Activated gamma-delta T cell treated with anti-CD3 and anti-CD28 coated beads, Interleukin-2, amount 50 U/mL, for 16 hours (primary cell): ENCODE data around the gene TNRC6B.

Experiments
- DNase-seq: peaks from one replicate; pipeline ENCODE4 v3.0.0-alpha.2; 2020; ENCODE audit warnings: low read depth

TNRC6B gene

GRCh38 chr22:40326905-40327735, 149.4 kb downstream of the TNRC6B start:
- no peak for DNase-seq

GRCh38 chr22:40328546-40329456, 151.1 kb downstream of the TNRC6B start:
- no peak for DNase-seq

- no peak for DNase-seq
Measured at GRCh38 chr22:40329466-40329865, 151.7 kb downstream of the TNRC6B start.

DNA sequence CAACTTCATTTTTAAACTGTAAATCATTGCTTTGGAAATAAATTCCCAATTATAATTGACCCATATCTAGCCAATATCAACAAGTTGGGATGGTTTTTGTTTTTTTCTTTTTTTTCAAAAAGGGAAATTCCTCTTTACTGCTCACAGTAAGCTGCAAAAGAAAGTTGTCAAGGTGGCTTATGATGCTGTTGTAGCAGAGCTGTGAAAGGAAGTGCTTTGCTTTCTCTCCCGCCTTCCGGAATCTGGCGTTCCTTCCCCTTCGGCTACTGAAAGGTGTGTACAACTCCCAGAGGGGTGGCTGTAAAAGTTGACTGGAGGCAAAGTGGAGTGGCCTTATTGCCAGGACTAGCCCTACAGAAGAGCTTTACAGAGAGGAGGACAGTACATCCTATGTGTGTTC, 152.4 kb downstream of the TNRC6B start:
- no peak for DNase-seq

GRCh38 chr22:40330615-40331014, 152.9 kb downstream of the TNRC6B start:
- no peak for DNase-seq

DNA sequence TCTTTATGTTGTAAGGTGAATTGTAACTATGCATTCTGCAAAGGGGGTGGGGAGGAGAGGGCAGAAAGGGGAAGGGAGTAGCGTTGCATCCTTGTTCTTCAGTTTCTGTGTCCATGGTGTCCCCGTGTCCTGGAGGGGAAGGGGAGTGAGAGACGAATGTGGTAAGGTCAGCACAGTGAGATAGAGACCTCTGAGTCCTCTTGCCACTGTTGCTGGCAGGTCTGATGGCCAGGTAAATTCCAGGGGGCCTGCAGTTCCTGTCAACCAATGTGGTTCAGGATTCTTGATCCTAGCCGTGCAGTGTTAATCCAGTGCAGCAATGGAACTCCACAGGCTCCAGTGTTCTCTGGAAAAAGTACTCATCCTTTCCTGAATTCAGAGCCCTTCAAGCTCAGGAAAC, 154.0 kb downstream of the TNRC6B start:
- DNase-seq, result no peak

DNA sequence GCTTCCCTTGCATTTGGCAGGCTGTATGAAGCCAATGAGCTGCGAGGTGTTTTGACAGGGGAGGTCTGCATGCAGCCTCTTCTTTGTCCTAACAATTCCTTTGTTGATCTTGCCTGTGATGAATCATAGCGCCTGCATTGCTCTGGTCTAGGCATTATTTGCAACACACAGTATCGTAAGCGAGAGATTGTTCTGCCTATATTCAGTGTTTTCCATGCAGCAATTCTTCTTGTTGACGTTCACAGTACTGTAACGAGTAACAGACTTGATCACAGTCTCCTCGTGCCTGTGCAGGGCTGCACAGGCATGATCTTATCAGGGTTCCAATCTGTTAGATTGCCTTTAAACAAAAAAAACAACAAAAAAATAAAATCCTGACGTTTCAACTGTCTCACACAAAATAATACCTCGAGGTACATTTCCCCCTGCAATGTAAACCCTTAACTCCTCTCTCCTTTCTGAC, 154.6 kb downstream of the TNRC6B start:
- DNase-seq, result no peak

GRCh38 chr22:40334060-40334459, 156.3 kb downstream of the TNRC6B start:
- no peak for DNase-seq

- DNase-seq, result no peak
Measured at GRCh38 chr22:40334899-40335298, 157.2 kb downstream of the TNRC6B start.

GRCh38 chr22:40335358-40335757, 157.6 kb downstream of the TNRC6B start:
- no peak for DNase-seq

DNA sequence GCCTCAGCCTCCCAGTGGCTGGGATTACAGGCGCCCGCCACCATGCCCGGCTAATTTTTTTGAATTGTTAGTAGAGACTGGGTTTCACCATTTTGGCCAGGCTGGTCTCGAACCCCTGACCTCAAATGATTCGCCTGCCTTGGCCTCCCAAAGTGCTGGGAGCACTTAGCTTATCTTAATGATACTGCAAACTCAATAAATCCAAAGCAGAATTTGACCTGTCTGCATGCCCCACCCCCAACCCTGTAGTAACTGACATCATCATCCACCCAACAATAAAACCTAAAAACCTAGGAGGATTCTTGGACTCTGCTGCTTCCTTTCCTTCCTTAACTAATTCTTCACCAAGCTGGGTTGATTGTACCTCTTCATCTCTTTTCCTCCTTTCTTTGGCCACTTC, 162.3 kb downstream of the TNRC6B start:
- DNase-seq, result no peak

DNA sequence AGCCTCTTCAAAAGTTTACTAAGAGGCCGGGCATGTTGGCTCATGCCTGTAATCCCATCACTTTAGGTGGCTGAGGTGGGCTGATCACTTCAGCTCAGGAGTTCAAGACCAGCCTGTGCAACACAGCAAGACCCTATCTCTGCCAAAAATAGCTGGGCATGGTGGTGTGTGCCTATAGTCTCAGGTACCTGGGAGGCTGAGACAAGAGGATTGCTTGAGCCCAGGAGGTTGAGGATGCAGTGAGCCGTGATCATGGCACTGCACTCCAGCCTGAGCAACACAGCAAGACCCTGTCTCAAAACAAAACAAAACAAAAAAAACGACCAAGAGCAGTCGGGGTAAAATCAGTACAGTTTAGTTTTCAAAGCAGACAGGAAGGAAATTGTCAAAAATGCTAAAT, 163.9 kb downstream of the TNRC6B start:
- no peak for DNase-seq

DNA sequence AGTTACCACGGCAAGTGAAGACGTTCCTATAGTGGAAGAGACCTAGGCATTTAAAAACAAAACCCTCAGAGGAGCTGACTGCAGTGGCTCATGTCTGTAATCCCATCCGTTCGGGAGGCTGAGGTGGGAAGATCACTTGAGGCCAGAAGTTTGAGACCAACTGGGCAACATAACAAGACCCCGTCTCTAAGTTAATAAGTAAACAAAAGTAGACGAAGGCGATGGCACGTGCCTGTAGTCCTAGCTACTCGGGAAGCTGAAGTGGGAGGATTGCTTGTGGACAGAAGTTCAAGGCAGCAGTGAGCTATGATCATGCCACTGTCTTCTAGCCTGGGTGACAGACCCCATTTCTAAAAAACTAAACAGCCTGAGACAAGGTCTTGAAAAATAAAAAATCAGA, 164.8 kb downstream of the TNRC6B start:
- no peak for DNase-seq

DNA sequence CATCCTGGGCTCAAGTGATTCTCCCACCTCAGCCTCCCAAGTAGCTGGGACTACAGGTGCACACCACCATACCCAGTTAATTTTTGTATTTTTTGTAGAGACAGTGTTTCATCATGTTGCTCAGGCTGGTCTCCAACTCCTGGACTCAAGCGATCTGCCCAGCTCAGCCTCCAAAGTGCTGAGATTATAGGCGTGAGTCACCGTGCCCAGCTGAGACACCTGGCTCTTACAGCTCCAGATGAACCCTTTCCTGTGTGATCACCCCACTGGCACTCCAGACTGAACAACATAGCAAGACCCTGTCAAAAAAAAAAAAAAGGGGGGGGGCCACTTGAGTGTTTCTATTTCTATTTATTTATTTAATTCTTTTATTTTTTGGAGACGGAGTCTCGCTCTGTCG, 167.5 kb downstream of the TNRC6B start:
- no peak for DNase-seq

- peak; percentile 36 for DNase-seq
Measured at GRCh38 chr22:40345815-40346184, 168.1 kb downstream of the TNRC6B start.

- peak; percentile 74 for DNase-seq
Measured at GRCh38 chr22:40346185-40347118, 168.7 kb downstream of the TNRC6B start, which contains the start of gene ADSL. Gene ADSL, plus strand, starts transcription at chr22:40346500. Its CDS starts 59 bp downstream, at chr22:40346559.

GRCh38 chr22:40347300-40347699, 169.6 kb downstream of the TNRC6B start:
- DNase-seq, result no peak

DNA sequence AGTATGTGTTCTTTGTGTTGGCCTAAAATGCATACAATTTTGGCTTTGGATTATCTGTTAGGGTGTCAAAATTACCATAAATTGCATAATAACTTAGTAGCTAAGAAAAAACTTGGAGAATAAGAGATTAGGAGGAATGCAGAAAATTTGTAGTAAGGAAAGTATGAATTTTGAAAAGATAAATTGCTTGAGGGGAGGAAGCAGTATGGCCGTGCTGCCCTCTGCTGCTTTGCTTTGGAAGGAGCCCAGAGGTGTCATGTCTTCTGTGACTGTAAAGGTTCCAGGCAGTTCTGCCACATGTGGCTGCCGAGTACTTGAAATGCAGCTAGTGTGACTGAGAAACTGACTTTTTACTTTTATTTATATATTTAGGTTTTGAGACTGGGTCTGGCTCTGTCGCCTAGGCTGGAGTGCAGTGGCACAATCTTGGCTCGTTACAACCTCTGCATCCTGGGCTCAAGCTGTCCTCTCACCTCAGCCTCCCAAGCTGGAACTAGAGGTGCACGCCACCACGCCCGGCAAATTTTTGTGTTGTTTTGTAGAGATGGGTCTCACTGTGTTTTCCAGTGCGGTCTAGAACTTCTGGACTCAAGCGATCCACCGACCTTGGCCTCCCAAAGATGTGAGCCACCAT, 170.4 kb downstream of the TNRC6B start:
- DNase-seq, result peak; percentile 48

DNA sequence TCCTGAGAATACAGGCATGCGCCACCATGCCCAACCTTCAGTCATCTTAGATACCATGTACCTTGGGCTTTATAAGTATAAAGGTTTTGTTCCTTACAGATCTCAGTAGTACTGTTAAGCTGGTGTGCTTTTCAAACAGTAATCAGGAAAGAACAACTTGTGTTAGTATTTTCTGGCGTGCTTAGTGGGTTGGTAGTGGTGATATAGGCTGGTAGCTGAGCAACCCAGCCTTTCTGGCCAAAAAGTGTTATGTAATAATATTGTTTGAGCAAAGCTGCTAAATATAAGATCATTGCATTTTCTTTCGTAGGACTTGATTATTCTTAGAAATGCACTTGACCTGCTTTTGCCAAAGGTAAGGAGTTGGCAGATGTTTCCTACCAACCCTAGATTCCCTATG, 175.0 kb downstream of the TNRC6B start:
- no peak for DNase-seq

DNA sequence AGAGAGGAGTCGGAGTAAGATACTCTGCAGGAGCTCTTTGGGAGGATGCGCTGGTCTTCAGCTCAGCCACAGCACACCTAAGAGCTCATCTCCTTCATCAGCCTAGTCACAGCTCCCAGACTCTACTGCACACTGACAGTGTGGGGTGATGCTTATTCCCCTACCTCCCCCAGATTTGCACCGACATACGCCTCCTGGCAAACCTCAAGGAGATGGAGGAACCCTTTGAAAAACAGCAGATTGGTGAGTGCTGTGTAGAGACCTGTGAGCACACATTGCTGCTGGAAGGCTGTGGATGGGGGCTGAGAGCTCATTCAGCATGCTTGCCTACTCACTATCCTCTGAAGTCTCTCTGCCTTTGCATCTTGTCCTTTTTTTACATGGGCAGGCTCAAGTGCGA, 183.4 kb downstream of the TNRC6B start:
- no peak for DNase-seq

- no peak for DNase-seq
Measured at GRCh38 chr22:40363059-40363458, 185.3 kb downstream of the TNRC6B start.
